Glutamatergic neuron (in vitro differentiated cells): ENCODE results near the gene MYO1D. TPM values are rescaled to one million over a fixed set of nuclear protein-coding genes. Genes with fewer than 3 reads are reported as not detected.

ENCODE experiments used
- DNase-seq: peaks from one replicate; pipeline ENCODE4 v3.0.0; 2022
- H3K27ac Mint-ChIP-seq: one replicate; pipeline ENCODE4 v1.8.0; 2020; ENCODE audit warnings: mild to moderate bottlenecking, mixed read lengths, inconsistent platforms; ENCODE audit not compliant: unreplicated experiment
- H3K27me3 Mint-ChIP-seq: one replicate; pipeline ENCODE4 v1.8.0; 2020; ENCODE audit warnings: mild to moderate bottlenecking, moderate library complexity, mixed read lengths, inconsistent platforms; ENCODE audit not compliant: unreplicated experiment
- H3K36me3 Mint-ChIP-seq: one replicate; pipeline ENCODE4 v1.8.0; 2020; ENCODE audit warnings: mild to moderate bottlenecking, mixed read lengths, inconsistent platforms; ENCODE audit not compliant: unreplicated experiment
- H3K4me1 Mint-ChIP-seq: one replicate; pipeline ENCODE4 v1.8.0; 2020; ENCODE audit warnings: mild to moderate bottlenecking, low read depth, mixed read lengths, inconsistent platforms; ENCODE audit not compliant: unreplicated experiment
- H3K4me3 Mint-ChIP-seq: one replicate; pipeline ENCODE4 v1.8.0; 2020; ENCODE audit warnings: mild to moderate bottlenecking, mixed read lengths, inconsistent platforms; ENCODE audit not compliant: unreplicated experiment
- H3K9me3 Mint-ChIP-seq: one replicate; pipeline ENCODE4 v1.8.0; 2020; ENCODE audit warnings: mild to moderate bottlenecking, moderate library complexity, mixed read lengths, inconsistent platforms; ENCODE audit not compliant: unreplicated experiment
- CTCF ChIP-seq: fragments of 200-600 bp; sonication (generic); IDR thresholded peaks from one replicate; pipeline ENCODE4 v1.5.0; 2021; ENCODE audit not compliant: partially characterized antibody, unreplicated experiment
- total RNA-seq: library from RNA; stranded (reverse); fragmentation: NEBNext Ultra II Directional; extraction: Animal tissue kit (Norgen Biotek cat#: 25700); gene quantifications from one replicate; pipeline ENCODE4 v1.2.1, GENCODE V29; 2021; ENCODE audit not compliant: unreplicated experiment

MYO1D gene
- total RNA-seq, 1 donor from 2014 or later = 5.3 TPM

GRCh38 chr17:32488177-32488542 lies 388.8 kb downstream of the MYO1D start:
- no peak for DNase-seq
- peaks cover 11% of the 10 kb centered on the region for H3K36me3 Mint-ChIP-seq
- H3K9me3 Mint-ChIP-seq = peaks cover 28% of the 10 kb centered on the region
- peak overlapping the region; percentile 93 for H3K27ac Mint-ChIP-seq
- peak overlapping the region; percentile 99 for H3K4me3 Mint-ChIP-seq
- no peak for TF ChIP-seq CTCF
- peaks cover 12% of the 10 kb centered on the region for H3K27me3 Mint-ChIP-seq
- peaks cover 42% of the 10 kb centered on the region for H3K4me1 Mint-ChIP-seq

- peaks cover 12% of the 10 kb centered on the region for H3K27me3 Mint-ChIP-seq
- peak overlapping the region; percentile 99 for H3K4me3 Mint-ChIP-seq
- H3K4me1 Mint-ChIP-seq = peaks cover 39% of the 10 kb centered on the region
- H3K27ac Mint-ChIP-seq = peak overlapping the region; percentile 96
- DNase-seq = peak; percentile 47
- TF ChIP-seq CTCF = no peak
- H3K36me3 Mint-ChIP-seq = peaks cover 9% of the 10 kb centered on the region
- peaks cover 28% of the 10 kb centered on the region for H3K9me3 Mint-ChIP-seq
Measured at GRCh38 chr17:32487473-32488176, 389.3 kb downstream of the MYO1D start.

GRCh38 chr17:32486701-32487472 lies 390.0 kb downstream of the MYO1D start, which contains the start of gene CDK5R1:
Gene CDK5R1 (plus strand): TSS chr17:32486993. CDS start chr17:32487621, 628 bp downstream.
- H3K27ac Mint-ChIP-seq = peak within 1 kb of the TSS; percentile 96
- H3K9me3 Mint-ChIP-seq = peaks cover 26% of the 10 kb centered on the region
- peaks cover 3% of the 10 kb centered on the region for H3K36me3 Mint-ChIP-seq
- H3K4me3 Mint-ChIP-seq = peak within 1 kb of the TSS; percentile 99
- peaks cover 32% of the 10 kb centered on the region for H3K4me1 Mint-ChIP-seq
- H3K27me3 Mint-ChIP-seq = peaks cover 14% of the 10 kb centered on the region
- DNase-seq = peak; percentile 86
- TF ChIP-seq CTCF = no peak

GRCh38 chr17:32486111-32486700 lies 390.7 kb downstream of the MYO1D start:
- DNase-seq = peak; percentile 88
- Mint-ChIP-seq H3K36me3 (peaks cover 3% of the 10 kb centered on the region), H3K9me3 (peaks cover 27% of the 10 kb centered on the region), H3K4me3 (peak overlapping the region; percentile 63), H3K27me3 (peaks cover 14% of the 10 kb centered on the region), H3K4me1 (peaks cover 31% of the 10 kb centered on the region), H3K27ac (peak overlapping the region; percentile 78)
- no peak for TF ChIP-seq CTCF
